HG02798 (cell line): ENCODE data around the gene PHLDB1.
"Not testable (repeated sequence)": the region's sequence is repeated elsewhere in the genome, so short reads cannot be mapped to it uniquely, and the experiment has no call there.

ENCODE experiments used
- ATAC-seq: cut with Tn5 transposase; IDR thresholded peaks from one replicate; pipeline ENCODE4 v1.9.1; 2021; ENCODE audit warnings: mild to moderate bottlenecking; ENCODE audit not compliant: unreplicated experiment, poor library complexity

The PHLDB1 gene

DNA sequence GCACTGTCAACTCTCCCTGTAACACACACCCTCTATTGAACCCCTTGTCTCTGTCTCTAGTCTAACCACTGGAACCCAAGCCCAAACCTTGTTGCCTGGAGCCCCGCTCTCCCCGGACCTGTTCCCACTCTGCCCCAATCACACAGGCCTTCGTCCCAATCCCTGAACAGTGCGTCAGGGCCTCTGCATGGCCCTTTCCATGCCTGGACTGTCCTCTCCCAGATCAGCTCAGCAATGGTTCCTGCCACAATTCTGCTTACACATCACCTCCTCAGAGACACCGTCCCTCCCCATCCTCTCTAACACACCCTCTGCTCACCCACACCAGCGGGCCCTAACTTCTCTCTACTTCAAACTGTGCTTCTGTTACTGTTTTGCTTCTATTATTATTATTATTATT is 70.6 kb downstream of the PHLDB1 start:
- no peak for ATAC-seq

DNA sequence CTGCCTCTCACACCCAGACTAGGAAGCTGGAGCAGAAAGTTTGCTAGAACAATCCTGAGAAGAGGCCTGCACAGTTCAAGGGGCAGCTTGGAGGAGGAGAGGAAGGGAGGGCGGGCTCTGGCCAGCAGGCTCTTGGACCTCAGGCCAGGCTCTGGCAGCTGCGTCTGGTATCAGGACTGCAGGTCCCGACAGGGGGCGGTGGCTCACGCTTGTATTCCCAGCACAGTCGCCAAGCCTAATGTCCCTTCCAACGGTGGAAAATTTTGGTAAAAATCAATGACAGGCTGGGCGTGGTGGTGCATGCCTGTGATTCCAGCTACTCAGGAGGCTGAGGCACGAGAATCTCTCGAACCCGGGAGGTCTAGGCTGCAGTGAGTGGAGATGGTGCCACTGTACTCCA is 71.5 kb downstream of the PHLDB1 start:
- not testable (repeated sequence) for ATAC-seq

DNA sequence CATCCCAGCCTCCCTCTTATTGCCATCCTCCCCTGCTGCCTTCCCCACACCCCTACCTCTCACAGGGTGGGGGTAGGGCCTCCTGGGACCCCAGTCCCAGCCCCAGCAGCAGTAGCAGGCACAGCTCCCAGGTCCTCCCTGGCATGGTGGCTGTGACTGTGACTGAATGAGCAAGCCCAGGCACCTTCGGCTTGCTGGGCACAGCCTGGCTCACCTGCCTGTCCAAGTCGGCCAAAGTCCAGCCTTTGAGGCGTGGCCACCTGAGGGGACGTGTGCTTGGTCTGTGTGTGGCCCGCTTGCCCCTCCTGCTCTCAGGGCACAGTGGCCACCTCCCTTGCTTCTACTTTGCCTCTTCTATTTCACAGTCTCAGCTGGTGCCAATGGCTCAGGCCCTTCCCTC is 72.1 kb downstream of the PHLDB1 start, which contains the start of gene TREH:
TREH (minus strand) TSS at position 168 of the 400 bp plus-strand sequence; CDS start at position 145, 23 bp downstream.
- no peak for ATAC-seq

DNA sequence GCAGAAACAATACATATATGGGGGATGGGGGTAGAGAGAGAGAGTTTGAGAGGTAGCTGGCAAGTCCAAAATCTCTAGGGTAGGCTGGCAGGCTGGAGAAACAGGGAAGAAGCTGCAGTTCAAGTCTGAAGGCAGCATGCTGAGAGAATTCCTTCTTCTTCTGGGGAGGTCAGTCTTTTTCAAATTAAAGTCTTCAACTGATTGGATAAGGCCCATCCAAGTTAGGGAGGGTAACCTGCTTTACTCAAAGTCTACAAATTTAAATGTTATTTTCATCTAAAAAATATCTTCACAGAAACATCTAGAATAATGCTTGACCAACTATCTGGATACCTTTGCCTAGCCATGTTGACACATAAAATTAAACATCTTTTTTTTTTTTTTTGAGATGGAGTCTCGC is 75.0 kb downstream of the PHLDB1 start:
- no peak for ATAC-seq

DNA sequence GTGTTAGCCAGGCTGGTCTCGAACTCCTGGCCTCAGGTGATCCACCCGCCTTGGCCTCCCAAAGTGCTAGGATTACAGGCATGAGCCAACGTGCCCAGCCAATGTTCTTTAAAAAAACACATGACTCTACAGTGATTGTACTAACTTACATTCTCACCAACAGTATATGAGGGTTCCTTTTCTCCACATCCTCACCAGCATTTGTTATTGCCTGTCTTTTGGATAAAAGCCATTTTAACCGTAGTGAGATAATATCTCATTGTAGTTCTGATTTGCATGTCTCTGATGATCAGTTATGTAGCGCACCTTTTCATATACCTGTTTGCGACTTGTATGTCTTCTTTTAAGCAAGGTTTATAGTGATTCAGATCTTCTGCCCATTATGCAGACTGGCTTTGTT is 75.5 kb downstream of the PHLDB1 start:
- not testable (repeated sequence) for ATAC-seq

DNA sequence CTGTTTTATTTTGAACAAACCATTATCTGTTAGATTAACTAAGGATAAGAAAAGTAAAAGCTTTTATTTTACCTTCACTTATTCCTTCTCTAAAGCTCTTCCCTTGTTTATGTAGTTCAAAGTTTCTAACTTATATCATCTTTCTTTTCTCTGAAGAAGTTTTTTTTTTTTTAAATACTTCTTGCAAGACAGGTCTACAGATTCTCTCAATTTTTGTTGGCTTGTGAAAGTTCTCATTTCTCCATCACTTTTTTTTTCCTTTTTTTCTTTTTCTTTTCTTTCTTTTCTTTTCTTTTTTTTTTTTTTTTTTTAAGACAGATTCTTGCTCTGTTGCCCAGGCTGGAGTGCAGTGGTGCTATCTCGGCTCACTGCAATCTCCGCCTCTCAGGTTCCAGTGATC is 76.8 kb downstream of the PHLDB1 start:
- ATAC-seq, result no peak

DNA sequence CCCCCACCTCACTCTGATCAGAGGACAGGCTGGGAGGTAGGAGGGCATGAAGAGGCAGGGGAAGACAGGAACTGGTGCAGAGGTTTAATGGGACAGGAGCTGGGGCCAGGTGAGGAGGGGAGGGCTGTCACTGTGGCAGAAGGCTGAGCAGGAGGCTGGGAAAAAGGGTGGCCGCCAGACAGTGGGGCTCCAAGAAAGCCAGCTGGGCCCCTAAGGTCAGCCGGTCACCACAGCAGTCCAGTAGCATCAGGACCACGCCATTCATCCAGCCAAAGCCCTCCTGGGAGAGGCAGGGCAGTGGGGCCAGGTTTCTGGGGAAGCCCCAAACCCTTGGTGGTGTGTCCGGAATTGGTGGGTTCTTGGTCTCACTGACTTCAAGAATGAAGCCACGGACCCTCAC is 80.5 kb downstream of the PHLDB1 start:
- ATAC-seq, result no peak

DNA sequence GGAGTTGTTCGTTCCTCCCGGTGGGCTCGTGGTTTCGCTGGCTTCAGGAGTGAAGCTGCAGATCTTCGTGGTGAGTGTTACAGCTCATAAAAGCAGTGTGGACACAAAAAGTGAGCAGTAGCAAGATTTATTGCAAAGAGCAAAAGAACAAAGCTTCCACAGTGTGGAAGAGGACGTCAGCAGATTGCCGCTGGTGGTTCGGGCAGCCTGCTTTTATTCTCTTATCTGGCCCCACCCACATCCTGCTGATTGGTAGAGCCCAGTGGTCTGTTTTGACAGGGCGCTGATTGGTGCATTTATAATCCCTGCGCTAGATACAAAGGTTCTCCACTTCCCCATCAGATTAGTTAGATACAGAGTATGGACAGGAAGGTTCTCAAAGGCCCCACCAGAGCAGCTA is 80.9 kb downstream of the PHLDB1 start:
- ATAC-seq, result not testable (repeated sequence)

DNA sequence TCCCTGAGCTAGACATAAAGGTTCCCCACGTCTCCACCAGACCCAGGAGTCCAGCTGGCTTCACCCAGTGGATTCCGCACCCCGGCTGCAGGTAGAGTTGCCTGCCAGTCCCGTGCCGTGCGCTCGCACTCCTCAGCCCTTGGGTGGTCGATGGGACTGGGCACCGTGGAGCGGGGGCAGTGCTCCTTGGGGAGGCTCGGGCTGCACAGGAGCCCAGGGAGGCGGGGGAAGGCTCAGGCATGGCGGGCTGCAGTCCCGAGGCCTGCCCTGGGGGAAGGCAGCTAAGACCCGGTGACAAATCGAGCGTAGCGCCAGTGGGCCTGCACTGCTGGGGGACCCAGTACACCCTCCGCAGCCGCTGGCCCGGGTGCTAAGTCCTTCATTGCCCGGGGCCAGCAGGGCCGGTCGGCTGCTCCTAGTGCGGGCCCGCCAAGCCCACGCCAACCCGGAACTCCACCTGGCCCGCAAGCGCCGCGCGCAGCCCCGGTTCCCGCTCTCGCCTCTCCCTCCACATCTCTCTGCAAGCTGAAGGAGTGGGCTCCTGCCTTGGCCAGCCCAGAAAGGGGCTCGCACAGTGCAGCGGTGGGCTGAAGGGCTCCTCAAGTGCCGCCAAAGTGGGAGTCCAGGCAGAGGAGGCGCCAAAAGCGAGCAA is 81.6 kb downstream of the PHLDB1 start:
- no peak for ATAC-seq

DNA sequence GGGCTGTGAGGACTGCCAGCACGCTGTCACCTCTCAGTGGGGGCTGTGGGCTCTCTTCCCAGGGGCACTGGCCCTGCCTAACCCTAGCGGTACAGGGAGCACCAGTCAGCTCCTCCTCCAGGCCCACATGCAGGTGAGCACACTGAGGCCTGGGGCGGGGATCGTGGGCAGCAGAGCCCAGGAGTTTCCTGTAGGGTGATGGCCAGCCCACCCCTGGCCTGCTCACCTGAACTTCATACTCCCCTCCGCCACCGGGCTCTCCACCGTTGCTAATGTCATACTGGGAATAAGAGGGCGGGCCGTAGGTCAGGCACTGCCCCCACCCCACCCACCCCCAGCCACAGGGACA is 82.1 kb downstream of the PHLDB1 start:
- no peak for ATAC-seq

DNA sequence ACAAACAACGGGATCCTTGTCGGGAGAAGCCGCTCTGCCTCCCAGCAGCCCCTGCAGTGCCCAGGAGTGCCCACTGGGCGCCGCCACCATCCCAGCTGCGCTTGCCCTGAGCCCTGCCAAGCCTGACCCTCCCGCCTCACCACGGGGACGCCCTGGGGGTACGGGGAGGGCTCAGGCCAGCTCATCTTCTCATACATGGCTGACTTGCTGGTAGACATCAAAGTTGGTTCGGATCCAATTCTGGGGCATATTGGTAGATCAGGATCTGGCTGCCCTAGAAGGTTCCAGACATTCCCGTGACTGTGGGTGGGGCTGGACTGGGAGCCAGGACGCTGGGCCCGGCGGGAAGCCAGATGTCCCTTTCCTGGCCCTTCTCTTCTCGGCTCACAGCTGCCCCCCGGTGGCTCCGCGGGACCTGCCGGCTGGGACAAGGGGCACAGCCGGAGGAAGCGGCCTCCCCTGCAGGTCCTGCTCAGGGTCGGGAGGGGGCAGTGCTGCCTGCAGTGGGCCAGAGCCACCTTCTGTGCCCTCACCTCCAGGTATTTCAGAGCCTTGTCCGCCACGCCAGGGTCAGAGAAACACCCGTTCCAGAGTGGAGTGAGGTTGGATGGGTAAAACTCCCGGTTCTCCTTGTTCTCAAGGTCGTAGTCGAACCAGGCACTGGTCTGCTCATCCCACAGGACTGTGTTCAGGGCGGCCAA is 82.6 kb downstream of the PHLDB1 start:
- peak; percentile 78 for ATAC-seq

DNA sequence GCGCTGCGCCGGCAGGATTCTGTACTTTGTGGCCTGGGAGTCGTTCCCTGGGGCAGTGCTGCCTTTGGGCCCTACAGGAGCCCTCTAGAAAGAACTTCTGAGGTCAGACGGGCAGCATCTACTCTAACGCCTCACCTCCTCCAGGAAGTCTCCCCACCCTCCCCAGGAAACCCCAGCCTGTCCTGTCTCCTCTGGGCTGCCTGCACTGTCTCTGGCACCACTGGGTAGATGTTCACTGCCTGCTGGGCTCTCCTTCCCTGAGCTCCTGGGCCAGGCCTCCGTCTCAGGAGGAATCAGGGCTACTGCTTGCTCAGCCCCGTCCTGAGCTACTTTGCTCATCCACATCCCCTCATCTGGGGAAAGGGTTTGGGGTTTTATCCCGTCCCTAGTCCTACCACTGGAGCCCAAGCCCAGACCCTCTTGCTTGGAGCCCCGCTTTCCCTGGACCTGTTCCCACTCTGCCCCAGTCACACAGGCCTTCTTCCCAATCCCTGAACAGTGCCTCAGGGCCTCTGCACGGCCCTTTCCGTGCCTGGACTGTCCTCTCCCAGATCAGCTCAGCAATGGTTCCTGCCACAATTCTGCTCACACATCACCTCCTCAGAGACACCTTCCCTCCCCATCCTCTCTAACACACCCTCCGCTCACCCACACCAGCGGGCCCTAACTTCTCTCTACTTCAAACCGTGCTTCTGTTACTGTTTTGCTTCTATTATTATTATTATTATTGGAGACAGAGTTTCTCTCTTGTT is 83.3 kb downstream of the PHLDB1 start:
- no peak for ATAC-seq

DNA sequence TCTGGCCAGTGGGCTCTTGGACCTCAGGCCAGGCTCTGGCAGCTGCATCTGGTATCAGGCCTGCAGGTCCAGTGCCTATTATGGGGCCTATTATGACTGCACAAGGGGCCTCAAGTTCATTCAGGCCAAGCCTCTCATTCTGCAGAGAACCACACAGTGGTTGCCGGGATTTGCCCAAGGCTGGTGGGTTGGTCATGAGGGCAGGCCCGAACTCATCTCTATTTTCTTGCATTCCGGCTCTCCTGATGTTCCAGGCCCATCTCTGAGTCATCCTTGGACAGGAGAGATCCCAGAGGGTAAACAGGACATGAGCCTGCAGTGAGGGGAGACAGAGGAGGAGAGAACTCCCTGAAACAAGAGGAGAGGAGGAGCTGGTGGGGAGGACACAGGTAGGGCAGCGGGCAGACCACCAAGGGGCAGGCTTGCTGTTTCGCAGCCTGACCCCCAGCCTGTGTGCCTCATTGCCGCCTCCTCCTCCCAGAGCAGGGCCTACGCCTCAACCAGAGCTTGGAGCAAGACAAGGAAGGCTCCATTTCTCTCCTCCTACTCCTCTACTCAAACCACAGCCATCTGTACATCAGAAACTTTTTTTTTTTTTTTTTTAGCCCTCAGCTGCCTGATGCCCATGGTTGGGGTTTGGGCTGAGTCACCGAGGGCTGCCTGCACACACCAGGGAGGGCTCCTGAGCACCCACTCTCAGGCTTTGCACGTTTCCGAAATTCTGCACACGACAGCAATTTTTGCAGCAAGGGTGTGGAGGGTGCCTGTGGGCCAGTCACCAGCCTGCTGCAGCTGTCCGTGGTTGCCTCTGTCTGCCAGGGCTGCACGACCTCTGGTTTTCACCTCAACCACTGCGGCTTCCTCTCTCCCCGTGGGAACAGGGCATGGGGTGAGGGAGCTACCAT is 84.8 kb downstream of the PHLDB1 start:
- ATAC-seq, result peak; percentile 35

DNA sequence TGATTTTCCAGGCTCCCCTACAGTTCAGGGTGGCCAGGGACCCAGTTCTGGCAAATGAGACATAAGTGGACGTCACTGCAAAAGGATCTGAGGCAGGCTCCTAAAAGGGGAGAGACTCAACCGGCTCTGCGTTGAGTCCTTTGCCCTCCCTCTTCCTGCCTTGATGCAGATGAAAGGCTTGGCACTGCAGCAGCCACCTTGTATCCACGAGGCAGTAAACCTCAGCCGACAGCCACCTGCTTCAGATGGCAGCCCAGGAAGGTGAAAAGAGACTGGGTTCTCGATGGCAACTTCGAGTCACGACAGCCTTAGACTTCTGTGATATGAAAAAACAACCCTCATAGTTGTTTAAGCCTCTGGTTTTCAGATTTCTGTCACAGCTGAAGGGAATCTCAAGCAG is 86.8 kb downstream of the PHLDB1 start:
- no peak for ATAC-seq

DNA sequence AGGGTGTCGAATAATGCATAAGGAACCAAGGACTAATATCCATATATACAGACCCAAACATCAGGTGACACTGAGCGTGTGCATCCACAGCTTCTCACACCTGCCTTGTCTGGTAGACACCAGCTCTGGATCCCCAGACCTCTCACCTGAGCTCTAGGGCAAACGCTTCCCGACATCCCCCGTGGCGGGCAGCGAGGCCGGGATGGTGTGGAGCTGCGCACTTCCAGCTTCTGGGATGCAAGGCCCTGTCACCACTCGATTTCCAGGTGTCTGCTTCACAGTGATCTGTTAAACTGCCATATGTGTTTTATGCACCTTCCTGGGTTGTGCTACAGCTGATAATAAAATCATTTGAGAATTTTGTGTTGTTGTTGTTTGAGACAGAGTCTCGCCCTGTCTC is 87.4 kb downstream of the PHLDB1 start:
- ATAC-seq, result no peak

DNA sequence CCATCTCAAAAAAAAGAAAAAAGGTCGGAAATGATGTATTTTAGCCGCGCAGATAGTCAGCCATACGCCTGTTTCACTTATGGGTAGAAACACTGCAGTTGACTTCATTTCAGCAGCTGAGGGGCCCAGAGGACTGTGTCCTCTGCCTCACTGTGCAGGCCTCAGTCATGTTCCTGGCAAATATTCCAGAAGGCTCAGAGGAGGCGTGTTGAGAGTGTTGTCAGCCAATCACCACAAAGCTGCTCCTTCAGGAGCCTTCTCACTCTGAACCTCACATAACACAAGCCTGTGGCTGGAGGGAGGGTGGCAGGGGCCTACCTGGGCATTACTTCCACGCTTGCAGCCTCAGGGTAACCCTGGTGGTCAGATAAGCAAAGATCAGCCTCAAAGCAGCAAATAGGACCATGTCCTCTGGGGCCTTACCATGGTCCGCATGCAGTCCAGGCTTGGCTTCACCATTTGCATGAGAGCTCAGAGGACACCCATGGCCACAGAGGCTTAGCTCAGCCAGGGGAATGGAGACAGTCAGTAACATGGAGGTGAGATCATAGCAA is 89.3 kb downstream of the PHLDB1 start:
- no peak for ATAC-seq

DNA sequence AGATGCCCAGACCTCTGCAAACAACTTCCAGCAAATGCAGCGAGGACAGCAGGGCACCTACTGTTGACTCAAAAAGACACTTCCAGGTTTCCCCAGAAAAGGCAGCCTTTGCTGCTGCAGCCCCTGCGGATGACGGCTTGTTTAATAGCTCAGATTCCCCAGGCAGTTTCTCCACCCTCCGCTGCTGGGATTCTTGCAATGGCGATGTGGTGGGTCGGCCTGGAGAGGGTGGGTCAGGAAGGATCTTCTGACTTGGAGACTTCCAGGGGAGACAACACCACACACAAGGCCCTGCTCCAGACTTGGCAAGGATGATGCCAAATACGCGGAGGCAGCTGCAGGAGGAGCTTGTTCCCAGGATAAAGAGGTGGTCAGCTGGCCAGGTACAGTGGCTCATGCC is 89.9 kb downstream of the PHLDB1 start:
- no peak for ATAC-seq

DNA sequence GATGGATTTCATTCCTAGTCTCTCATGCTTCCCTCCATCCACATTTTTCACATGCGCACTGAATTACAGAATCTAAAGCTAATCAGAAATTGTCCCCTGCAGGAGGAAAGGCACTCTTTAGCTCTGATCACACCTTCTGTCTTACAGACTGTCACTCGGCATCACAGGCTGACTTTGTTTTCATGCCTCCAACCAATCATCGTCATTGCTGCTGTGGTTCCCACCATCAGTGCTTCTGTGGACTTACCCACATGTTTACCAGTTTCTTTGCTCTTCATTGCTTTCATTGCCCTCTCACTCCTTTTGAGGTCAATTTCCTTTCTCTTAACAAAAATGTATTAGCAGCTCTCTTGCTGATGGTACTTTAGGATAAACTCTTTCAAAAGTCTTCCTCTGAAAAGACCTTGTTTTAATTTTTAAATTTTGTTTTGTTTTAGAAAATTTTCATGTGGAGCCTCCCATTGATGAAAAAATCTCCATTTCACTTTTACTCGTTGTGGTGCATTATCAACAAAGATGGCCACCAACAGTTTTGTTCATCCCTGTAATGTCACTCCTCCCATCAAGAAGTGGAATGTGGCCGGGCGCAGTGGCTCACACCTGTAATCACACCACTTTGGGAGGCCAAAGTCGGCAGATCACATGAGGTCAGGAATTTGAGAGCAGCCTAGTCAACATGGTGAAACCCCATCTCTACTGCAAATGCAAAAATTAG is 92.2 kb downstream of the PHLDB1 start:
- no peak for ATAC-seq

DNA sequence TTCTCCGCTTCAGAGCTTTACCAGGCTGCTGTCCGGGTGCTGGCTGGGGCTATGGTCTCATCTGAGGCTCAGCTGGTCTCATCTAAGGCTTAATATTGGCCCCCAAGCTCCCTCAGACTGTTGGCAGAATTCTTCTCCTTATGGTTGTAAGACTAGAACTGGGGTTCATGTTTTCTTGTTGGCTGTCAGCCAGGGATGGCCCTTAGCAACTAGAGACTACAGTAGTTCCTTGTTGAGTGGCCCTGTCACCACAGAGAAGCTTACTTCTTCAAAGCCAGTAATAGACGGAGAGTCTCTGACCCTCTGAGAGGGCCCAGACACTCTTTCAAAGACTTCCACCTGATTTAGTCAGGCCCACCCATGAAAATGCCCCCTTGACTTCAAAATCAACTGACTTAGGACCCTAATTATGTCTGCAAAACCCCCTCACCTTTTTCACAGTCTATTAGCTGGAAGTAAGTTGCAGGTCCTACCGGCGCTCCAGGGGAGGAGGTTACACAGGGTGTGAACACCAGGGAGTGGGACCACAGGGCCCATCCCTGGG is 96.2 kb downstream of the PHLDB1 start:
- ATAC-seq, result no peak
